M059J (cell line): Measurements from ENCODE around the gene LBR. TPM values are rescaled to one million over a fixed set of nuclear protein-coding genes. Genes with fewer than 3 reads are reported as not detected.
"Not testable (repeated sequence)": the region's sequence is repeated elsewhere in the genome, so short reads cannot be mapped to it uniquely, and the experiment has no call there.

ENCODE experiments used
- DNase-seq: peaks from one replicate; pipeline ENCODE4 v3.0.0-alpha.2; 2012; ENCODE audit warnings: low read depth
- total RNA-seq: library from RNA; depleted of rRNA; stranded (reverse); fragments of >200 nt; shearing (Covaris generic); gene quantifications from 2 replicates; pipeline ENCODE4 v1.2.3, GENCODE V29; 2014

The LBR gene
- total RNA-seq, 1 experiment from 2014 or later, result 57.1 TPM

DNA sequence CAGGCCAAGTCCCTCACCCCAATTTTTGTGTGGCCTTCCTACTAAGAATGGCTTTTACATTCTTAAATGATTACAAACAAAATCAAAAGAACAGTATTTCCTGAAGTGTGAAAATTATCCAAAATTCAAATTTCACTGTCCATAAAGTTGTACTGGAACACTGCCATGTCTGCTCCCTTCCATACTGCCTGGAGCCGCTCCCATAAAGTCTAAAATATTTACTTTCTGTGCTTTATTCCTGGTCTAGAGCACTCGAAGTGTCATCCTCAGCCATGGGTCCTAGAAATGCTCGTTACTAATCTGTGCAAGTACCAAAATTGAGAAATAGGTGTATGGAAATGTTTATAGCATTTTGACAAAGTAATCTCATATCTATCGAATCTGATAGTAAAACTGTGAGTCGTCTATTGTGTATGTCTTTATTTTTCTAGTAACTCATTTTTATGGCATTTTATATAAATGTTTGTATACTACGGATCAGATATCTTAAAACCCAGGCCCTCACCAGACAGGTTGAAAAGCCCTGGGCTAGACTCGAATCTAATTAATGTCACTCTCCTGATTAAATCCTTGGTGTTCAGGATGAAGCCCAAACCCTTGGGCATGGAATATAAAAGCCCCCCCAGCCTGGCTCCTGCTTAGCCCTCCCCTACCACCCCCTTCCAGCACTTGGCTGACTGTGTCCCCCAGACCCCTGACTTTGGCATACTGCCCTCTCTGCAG is 4.9 kb downstream of the LBR start:
- peak; percentile 13 for DNase-seq

DNA sequence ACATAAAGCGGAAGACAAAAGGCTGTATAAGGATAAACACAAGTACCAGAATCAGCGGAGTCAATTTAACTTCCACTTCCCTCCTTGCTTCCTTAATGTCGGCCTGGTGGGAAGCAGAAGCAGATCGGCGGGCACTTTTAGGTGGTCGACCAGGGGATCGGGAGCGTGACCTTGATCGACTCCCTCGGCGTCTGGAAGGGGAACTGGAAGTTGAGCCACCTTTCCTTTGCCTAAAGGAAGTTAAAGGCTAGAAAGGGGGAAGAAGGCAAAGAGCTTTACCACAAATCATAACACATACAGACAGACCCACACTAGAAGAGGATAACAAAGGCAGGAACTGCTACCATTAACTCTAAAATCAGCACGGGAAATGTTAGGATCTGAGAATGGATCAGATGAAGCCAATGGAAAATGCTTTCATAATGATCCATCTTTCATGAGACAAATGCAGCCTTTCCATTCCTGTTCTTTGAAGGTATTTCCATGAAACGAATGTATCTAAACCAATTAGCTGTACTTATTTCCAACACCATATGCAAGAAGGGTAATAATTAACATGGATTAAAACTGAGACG is 5.7 kb downstream of the LBR start:
- DNase-seq, result no peak

DNA sequence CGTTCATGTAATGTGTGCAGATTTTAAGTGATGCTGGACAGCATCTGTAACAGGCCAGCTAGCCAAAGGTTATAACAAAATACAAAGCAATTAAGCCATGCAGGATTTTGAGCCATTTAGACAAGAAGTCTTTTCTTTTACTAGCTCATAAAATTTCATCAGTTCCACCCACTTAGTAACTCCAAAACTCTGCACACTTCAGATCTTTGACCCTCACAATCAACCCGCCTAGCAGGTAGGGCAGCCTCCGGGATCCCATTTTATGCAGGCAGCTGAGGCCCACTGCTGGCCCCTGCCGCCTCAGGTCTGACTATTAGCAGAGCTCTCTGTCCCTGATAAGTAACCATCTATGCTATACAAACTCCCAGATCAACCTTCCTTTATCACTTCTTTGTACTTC is 9.2 kb downstream of the LBR start:
- DNase-seq, result no peak

DNA sequence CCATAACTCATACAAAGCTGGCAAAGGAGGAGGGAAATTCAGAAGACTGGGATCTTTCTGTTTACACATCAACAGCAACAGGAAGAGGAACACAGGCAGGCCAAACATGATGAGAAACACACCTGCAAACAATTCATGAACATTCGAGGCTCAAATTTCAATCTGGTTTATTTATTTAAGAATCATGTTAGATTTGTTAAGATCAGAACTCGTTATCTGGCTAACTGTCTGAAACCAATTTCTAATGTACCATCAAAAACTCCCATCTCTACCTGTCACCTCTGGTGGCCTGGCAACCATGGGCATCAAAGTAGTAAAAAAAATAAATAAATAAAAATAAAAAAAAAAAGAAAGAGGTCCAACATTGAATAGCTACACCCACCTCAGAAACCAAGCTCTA is 9.8 kb downstream of the LBR start:
- no peak for DNase-seq

DNA sequence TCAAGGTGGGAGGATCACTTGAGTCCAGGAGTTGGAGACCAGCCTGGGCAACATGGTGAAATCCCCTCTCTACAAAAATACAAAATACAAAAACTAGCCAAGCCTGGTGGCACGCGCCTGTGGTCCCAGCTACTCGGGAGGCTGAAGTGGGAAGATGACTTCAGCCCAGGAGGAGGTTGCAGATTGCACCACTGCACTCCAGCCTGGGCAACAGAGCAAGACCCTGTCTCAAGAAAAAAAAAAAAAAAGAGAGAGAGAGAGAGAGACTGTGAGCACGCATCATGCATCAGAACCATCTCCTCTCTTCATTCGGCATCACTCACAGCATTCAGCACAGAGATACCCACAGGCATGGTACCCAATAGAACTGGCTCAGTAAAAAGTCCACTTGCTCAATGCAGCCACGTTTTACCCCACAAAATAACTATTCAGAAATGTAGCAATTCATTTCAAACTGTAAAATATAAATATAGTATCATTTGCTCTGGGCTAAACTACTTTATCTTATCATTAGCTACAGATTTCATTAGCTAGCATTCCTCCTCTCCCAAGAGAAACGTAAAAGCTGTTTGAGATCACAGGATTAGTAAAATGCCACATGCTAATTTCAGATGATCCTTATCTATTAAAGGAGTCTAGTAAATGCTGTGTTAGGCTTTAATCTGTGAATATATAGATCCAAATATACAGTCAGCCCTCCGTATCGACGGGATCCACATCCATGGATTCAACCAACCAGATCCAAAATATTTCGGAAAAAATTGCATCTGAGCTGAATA is 11.7 kb downstream of the LBR start:
- no peak for DNase-seq

DNA sequence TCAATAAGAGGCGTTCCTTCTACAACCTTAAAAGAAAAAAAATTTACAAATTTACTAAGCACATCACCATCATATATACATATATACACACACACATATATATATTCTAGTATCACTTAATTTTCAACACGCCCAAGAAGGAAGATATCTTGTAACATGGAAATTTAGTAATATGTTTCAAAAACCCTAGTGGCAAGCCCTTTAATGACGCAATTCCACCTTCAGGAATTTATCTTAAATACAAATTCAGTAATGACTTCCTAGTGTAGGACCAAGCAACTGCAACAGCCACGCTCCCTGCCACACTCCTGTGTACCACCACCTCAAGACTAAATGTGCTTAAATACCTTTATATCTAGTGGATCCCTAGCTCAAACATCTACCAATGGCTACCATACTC is 12.5 kb downstream of the LBR start:
- no peak for DNase-seq

DNA sequence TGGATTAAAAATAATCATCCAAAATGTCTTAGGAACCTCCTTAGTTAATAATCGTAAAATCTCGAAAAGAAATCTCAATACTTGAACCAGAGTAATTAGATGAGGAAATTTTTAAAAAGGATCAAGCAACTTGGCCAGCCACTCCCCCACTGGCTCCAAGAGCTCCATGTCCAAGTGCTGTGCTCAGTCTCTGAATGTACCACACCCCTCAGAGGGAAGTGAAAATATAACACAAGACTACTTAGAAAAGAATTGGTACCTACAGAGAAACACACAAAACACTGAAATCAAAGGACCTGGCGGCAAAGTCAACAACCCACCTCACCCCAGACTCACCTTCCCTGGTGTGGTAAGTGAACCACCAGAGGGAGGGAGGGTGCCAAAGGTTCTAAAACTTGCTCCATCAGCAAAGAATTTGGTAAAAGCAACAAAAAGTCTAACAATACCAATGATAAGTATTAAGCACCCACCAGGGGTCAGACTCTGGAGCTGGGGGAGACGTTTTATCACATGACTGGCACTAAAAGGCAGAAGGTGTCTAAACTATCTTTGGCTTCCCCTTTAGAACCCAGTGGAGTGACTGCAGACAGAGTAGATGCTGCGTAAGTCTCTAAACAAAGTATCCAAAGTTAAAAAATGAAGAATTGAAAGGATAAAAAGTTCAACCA is 14.0 kb downstream of the LBR start:
- DNase-seq, result no peak

DNA sequence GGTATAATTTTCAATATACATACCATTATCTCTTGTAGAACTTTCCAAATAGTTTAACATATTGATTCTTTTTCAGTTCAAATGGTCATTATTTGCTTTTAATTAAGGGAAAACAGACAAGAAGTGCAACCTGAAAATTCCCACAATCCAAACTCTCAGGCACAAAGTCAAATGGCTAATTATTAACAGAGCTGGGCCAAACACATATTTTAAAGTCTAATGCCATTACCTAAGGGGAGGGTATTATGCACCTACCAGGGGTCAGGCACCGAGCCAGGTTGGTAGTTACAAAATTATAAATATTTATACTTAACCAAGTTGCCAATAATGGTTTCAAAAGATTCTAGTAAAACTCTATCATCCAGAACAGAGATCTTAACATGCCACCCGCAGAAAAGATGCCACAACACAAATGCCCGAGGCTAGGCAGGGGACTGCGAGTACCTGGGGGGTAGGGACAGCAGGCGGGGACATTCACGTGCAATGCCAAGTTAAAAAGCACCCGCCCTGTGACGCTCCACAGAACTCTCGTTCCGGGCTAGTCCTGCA is 15.0 kb downstream of the LBR start:
- DNase-seq, result no peak

DNA sequence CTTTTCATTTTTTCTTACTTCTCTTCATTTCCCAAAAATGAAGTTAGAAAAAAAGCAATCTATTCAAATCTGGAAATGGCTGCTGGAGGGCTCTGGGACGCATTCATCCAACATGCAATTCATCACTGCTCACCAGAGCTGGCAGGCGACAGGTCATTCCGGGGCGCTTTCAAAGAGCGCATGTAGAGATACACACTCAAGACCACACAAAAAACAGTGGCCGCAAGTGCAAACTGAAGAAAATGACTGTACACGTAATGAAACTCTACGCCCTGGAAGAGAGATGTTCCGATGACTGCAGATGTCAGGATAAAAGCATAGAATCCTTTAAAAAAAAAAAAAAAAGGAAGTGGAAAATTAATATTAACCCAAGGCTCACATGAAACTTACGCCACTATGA is 15.5 kb downstream of the LBR start:
- DNase-seq, result no peak

DNA sequence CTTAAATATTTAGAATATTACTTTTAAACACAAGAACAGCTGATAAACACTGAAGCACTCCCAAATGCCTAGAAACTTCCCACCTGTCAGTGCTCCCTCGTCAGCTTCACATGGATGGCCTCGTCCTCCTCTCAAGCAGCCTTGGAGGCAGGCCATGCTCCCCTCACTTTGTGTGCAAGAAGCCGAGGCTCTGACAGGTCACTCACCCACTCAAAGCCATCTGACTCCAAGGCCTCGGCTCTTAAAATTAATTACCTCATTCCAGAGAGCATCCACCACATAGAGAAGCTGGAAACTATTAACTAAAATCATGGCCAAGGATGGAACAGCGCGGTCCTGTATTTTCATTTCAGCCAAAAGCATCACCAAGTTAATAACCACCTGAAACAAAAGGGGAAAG is 17.8 kb downstream of the LBR start:
- no peak for DNase-seq

DNA sequence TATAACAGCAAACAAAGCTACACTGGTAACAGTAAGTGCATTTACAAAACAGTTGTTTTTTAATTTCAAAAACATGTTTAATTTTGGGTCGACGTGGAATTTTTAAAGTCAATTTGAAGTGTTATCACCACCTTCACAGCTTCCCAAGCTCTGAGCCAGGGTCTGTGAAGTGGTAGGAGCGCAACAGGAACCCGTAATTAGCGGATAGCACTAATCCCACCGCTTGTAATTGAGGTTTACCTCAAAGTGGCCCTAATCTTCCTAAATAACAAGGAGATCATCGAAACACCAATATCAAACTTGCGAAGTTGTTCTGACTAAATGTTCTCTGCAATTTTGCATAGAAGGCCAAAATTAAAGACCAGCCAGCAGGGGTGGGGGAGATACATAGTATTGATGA is 18.8 kb downstream of the LBR start:
- DNase-seq, result no peak

DNA sequence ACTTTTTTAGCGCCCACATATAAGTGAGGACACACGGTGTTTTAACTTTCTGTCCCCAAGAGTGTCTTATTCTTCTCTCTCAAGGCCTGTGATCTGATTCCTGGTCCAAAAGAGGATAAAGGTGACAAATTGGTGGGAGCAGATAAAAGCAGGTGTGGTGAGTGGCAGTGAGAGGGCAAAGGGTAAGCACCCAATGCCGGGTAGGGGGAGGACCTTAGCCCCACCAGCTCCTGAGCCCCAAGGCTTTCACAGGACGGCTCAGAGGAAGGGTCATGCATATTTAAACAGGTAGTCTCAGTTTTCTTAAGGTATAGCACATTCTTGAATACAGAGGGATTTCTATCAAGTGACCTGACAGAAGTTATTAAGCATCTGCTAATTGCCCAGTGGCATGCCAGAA is 19.6 kb downstream of the LBR start:
- no peak for DNase-seq

DNA sequence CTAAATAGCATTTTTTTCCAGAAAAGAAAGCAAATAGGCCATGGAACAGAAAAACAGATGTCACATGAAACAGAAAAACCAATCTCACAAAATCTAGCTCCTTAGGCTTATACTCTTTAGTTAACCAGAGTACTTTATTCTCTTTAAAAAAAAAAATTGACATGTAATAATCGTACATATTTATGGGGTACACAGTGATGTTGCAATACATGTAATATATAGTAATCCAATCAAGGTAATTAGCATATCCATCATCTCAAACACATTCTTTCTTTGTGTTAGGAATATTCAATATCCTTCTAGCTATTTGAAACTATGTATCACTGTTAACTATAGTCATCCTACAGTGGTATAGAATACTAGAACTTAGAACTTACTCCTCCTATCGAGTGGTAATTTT is 20.1 kb downstream of the LBR start:
- no peak for DNase-seq

DNA sequence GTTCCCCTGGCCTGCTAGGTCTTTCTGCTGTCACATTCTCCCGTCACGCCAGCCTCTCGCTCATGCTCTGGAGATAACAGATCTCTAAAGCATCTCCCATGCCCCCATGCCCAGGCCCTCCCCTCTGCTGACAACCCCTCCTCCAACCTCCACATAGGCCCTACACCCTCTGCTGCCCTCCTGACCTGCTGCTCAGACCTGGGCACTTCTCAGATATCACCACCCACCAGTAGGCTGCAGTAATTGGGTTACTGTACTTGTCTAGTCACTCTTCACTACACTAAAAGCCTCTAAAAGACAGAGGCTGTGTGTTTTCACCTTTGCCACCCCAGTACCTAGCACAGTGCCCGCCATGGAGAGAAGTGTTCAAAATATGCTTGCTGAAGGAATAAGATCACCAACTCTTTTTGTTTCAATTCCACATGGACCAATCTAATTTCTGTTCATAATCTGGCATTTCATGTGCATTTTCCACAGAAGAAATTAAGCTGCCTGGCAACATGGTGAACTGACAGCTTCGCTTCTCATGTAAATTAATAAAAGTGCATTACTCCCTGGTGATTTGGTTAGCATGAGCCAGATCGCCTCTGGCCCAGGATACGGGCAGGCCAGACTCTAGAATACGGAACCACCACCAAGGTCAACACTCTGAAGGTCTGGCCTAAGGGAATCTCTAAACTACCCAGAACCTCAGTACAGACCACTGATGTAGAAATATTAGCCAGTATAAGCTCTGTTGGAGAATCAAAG is 20.7 kb downstream of the LBR start:
- DNase-seq, result no peak

DNA sequence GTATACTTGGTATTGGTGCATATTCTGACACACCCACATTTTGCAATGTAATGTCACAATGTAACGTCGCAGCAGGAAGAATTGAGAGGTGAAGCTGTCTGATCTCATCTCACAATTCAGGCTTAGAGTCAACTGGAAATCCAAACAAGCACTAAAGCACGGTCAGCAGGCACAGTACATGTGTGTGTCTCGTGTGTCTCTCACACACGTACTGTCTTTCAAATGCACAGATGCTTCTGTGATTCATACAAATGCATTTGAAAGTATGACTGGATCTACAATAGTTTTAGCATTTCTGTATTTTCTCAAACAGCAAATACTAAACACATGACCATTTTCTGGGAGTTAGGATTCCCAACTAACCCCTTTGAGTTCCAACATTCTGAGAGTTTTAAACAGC is 26.9 kb downstream of the LBR start:
- no peak for DNase-seq

DNA sequence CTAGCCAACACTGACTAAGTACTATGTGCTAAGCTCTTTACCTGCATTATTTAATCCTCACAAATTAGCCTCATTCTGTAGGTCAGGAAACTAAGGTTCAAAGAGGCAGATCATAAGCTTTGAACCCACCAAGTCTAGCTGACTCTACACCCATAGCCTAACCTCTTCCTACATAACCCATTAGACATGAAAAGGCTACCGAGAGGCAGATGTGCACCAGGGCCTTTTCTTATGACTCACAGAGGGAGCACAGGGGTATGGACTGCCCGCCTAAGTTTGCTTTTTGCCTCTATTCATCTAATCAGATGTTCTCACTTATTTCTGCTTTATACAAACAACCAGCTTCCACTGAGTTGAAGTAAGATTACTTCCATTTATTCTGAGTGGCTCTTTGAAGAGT is 31.5 kb downstream of the LBR start:
- no peak for DNase-seq

DNA sequence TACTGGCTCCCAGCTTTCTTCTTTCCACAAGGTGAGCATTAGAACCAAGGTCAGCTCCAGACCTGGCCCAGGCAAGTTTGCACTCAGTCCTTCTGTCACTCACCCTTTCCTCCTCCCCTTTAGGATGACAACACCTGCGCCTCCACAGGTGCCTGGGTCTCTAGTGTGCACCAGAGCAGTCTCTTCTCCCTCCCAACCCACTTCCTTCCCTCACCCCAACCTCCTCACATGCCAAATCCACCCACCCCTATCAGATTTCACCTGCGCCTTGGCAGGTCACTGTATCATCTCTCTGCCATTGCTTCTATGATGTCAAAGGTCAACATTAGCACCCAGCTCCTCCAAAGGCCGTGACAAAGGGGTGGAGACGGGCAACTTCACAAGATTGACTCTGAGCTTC is 38.0 kb downstream of the LBR start:
- DNase-seq, result no peak

DNA sequence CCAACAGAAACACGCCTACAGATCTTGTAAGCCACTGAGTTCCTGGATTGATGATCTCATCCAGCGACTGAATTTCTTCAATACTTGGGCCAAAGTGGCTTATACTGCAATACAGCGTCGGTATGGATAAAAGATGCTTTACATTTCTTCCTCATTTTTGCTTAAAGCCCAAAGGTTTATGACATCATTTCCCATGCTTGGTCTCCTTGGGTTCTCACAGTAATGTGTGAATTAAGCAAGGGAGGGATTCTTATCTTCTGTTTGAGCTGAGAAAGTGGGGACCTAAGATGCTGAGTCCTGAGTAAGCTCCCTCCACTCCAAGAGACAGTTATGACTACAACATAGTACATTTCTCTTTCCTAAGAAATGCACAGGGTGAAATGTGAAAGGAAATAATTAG is 39.5 kb downstream of the LBR start:
- no peak for DNase-seq

DNA sequence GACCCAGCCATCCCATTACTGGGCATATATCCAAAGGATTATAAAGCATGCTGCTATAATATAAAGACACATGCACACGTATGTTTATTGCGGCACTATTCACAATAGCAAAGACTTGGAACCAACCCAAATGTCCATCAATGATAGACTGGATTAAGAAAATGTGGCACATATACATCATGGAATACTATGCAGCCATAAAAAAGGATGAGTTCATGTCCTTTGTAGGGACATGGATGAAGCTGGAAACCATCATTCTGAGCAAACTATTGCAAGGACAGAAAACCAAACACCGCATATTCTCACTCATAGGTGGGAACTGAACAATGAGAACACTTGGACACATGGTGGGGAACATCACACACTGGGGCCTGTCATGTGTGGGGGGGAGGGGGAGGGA is 41.0 kb downstream of the LBR start:
- DNase-seq, result not testable (repeated sequence)

DNA sequence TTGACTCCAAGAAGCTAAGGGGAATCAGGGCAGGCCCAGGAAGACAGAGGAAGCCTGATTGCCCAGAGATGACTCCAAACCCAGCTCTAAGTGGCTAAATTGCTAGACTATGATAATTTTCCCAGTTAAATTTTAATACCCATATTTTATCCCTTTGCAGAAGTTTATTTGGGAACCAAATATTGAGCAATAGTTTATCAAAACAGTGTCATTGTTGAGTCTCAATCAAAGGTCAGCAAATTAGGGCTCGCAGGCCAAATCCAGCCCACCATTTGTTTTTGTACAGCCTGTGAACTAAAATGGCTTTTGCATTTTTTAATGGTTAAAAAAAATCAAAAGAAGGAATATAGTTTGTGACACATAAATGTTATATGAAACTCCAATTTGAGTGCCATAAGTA is 47.1 kb downstream of the LBR start:
- DNase-seq, result no peak

DNA sequence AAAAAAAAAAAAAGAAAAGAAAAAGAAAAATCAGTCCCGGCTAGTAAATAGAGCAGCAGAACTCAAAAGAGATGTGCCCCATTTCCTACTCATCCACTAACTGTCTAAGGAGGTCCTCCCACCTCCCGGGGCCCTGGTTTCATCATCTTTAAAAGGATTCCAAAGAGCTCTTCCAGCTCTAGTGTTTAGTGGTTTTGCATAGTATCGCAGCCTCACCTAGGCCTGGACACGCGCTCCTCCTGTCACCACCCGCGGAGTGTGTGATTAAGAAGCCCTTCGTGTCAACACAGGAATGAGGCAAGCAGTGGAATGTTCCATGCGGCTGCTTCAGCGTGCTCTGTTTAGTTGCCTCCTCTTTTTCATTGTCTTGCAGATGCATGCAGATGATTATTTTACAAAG is 49.0 kb downstream of the LBR start:
- peak; percentile 45 for DNase-seq

DNA sequence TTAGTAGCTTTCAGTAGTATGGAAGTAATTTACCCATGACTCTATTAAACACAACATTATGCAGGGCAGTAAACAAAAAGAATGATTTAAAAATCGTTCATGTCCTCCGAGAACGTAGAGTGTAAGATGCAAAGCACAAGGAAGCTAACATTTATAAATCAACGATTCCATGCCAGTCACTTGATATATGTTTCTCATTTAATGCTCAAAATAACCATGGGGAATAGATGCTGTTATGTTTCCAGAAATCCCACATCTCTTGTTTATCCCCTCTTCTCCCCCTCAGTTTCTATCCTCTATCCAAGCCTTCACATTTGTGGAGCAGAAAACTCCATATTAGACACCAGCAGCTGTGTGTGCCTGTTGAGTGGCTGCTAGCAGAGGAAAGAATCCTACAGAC is 52.8 kb downstream of the LBR start:
- DNase-seq, result no peak
